Measurements from ENCODE around the gene PEA15.

Gene PEA15

DNA sequence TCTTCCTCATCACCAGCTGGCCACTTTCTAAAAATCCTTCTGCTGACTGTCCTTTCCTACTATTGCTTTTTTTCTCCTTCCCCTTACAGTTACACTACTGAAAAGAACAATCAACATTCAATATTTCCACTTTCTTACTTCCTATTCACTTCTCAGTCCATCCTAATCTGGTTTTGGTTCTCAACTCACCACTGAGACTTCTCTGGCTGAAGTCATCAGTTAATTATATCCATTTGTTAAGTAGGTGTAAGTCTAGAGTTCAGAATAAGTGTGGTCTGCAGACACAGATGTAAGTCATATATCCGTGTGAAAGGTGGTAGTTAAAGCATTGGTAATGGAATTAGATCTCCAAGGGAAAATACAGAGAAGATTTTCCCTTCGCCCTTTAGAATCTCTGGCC, 21.4 kb downstream of the PEA15 start:
- H3K9ac ChIP-seq (ENCODE audit: low read depth, low read length): no peak overlapping the region
- H3K27me3 ChIP-seq (ENCODE audit: insufficient read depth, low read length): no peaks in the 10 kb centered on the region
- WGBS: 96% methylated on average over 2 of the region's 2 CpGs
- no peaks in the 10 kb centered on the region for H3K4me1 ChIP-seq (ENCODE audit: insufficient read depth, low read length)
- no peak overlapping the region for H3K27ac ChIP-seq (ENCODE audit: low read depth, low read length)
- H3K9me3 ChIP-seq (ENCODE audit: insufficient read depth, low read depth, low read length): no peaks in the 10 kb centered on the region
- H3K36me3 ChIP-seq (ENCODE audit: insufficient read depth, low read length): peaks cover 99% of the 10 kb centered on the region
- H3K4me3 ChIP-seq (ENCODE audit: low read length): no peak overlapping the region

DNA sequence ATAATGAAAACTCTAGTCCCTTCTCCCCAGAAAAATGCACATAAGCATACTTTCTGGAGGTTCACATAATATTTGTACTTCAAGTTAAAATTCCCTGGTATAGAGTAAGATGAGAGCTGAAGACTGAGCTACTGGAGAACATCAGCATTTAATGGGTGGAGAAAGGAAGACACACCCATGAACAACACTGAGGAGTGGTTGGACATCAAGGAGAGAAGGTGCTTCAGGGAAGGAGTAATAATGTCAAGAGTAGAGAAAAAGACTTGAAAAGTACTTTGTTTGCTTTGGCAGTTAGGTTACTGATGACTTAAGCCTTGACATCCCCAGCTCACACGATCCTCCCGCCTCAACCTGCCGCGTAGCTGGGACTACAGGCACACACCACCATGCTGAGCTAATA, 21.9 kb downstream of the PEA15 start:
- H3K27ac ChIP-seq (ENCODE audit: low read depth, low read length): no peak overlapping the region
- H3K9me3 ChIP-seq (ENCODE audit: insufficient read depth, low read depth, low read length): no peaks in the 10 kb centered on the region
- H3K4me3 ChIP-seq (ENCODE audit: low read length): no peak overlapping the region
- WGBS: 97% methylated on average over 4 of the region's 4 CpGs
- H3K4me1 ChIP-seq (ENCODE audit: insufficient read depth, low read length): no peaks in the 10 kb centered on the region
- no peak overlapping the region for H3K9ac ChIP-seq (ENCODE audit: low read depth, low read length)
- H3K27me3 ChIP-seq (ENCODE audit: insufficient read depth, low read length): no peaks in the 10 kb centered on the region
- peaks cover 99% of the 10 kb centered on the region for H3K36me3 ChIP-seq (ENCODE audit: insufficient read depth, low read length)

DNA sequence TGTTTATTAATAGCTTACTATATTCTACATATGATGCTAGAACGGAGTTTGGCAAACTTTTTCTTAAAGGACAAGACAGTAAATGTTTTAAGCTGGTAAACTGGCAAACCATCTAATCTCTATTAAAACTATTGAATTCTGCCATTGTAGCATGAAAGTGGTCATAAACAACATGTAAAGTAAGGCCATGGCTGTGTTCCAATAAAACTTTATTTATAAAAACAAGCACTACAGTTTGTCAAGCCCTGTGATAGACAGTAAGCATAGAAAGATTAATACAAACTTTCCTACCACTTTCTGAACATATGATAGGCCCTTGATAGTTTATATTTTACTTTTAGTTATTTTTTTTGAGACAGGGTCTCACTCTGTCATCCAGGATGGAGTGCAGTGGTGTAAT, 22.4 kb downstream of the PEA15 start:
- Histone ChIP-seq H3K27me3 (ENCODE audit: insufficient read depth, low read length) (no peaks in the 10 kb centered on the region), H3K9ac (ENCODE audit: low read depth, low read length) (no peak overlapping the region), H3K36me3 (ENCODE audit: insufficient read depth, low read length) (peaks cover 99% of the 10 kb centered on the region), H3K27ac (ENCODE audit: low read depth, low read length) (no peak overlapping the region), H3K9me3 (ENCODE audit: insufficient read depth, low read depth, low read length) (no peaks in the 10 kb centered on the region), H3K4me3 (ENCODE audit: low read length) (no peak overlapping the region), H3K4me1 (ENCODE audit: insufficient read depth, low read length) (no peaks in the 10 kb centered on the region)
- 100% methylated on average over 1 of the region's 1 CpG for WGBS

DNA sequence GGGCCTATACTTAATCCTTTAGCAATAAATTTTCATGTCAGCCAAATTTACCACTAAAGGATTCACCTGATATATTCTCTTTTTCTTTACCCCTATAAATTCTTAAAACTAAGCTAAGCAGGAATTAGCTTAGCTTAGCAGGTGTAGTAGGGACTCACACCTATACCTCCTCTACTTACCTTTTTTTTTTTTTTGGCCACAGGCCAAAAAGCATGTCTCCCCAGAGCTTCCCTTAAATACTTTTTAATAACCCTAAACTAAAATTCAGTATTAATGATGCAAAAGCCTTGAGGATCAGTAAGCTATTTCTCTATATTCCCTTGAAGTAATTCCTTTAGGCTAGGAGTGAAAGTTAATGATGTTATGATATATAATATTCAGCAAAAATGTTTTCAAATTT, 23.2 kb downstream of the PEA15 start:
- Histone ChIP-seq H3K27me3 (ENCODE audit: insufficient read depth, low read length) (no peaks in the 10 kb centered on the region), H3K9ac (ENCODE audit: low read depth, low read length) (no peak overlapping the region), H3K27ac (ENCODE audit: low read depth, low read length) (no peak overlapping the region), H3K4me3 (ENCODE audit: low read length) (no peak overlapping the region), H3K36me3 (ENCODE audit: insufficient read depth, low read length) (peaks cover 99% of the 10 kb centered on the region), H3K9me3 (ENCODE audit: insufficient read depth, low read depth, low read length) (no peaks in the 10 kb centered on the region), H3K4me1 (ENCODE audit: insufficient read depth, low read length) (no peaks in the 10 kb centered on the region)

DNA sequence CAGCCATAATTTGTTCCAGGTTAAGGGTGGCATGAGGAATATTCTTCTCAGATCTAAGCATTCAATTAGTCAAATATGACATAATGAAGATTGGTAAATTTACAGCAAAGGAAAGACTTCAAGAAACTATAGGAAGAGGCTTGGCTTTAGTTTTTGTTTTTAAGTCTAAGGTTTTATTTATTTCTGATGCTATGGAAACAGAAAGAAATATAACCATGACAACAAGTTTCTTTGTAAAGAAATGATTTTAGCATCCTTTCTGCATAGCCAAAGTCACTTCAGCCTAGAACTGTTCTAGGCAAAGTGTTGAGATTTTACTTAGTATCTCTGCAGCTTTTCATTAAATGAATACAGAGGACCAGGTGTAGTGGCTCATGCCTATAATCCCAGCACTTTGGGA, 27.7 kb downstream of the PEA15 start:
- Histone ChIP-seq H3K9me3 (ENCODE audit: insufficient read depth, low read depth, low read length) (no peaks in the 10 kb centered on the region), H3K9ac (ENCODE audit: low read depth, low read length) (no peak overlapping the region), H3K4me3 (ENCODE audit: low read length) (no peak overlapping the region), H3K27me3 (ENCODE audit: insufficient read depth, low read length) (no peaks in the 10 kb centered on the region), H3K36me3 (ENCODE audit: insufficient read depth, low read length) (peaks cover 94% of the 10 kb centered on the region), H3K27ac (ENCODE audit: low read depth, low read length) (no peak overlapping the region), H3K4me1 (ENCODE audit: insufficient read depth, low read length) (no peaks in the 10 kb centered on the region)

DNA sequence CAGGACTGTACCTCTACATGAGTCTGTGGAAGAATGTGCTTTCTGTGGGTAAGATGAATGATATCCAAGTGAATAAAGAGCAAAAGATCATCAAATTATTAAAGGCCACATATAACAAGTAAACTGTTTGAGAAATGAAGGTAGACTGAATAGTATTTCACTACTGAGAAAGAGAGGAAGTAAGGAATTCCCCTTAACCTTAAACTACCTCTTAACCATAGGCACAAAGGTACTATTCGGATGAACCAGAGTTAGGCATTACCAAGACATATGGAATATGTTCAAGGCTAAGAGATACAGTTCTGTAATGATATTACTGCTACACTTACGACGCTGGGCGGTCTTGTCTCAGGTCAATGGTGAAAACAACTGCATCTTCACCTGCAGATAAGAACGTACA, 31.6 kb downstream of the PEA15 start:
- 96% methylated on average over 5 of the region's 5 CpGs for WGBS
- H3K27me3 ChIP-seq (ENCODE audit: insufficient read depth, low read length): no peaks in the 10 kb centered on the region
- H3K9me3 ChIP-seq (ENCODE audit: insufficient read depth, low read depth, low read length): no peaks in the 10 kb centered on the region
- peaks cover 94% of the 10 kb centered on the region for H3K36me3 ChIP-seq (ENCODE audit: insufficient read depth, low read length)
- no peak overlapping the region for H3K4me3 ChIP-seq (ENCODE audit: low read length)
- no peaks in the 10 kb centered on the region for H3K4me1 ChIP-seq (ENCODE audit: insufficient read depth, low read length)
- H3K9ac ChIP-seq (ENCODE audit: low read depth, low read length): no peak overlapping the region
- no peak overlapping the region for H3K27ac ChIP-seq (ENCODE audit: low read depth, low read length)

DNA sequence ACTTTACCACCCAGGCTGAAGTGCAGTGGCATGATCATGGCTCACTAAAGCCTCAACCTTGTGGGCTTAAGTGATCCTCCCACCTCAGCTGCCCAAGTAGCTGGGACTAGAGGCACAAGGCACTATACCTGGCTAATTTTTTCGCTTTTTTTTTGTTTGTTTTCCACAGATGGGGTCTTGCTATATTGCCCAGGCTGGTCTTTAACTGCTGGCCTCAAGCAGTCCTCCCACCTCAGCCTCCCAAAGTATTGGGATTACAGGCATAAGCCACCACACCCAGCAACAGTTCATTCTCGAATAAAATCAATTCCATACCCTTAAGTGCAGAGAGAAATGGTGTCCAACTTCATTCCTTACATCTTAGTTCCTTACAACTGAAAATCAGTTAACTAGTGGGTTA, 32.4 kb downstream of the PEA15 start:
- no peak overlapping the region for H3K9ac ChIP-seq (ENCODE audit: low read depth, low read length)
- H3K27ac ChIP-seq (ENCODE audit: low read depth, low read length): no peak overlapping the region
- WGBS: 95% methylated on average over 2 of the region's 2 CpGs
- H3K36me3 ChIP-seq (ENCODE audit: insufficient read depth, low read length): peaks cover 92% of the 10 kb centered on the region
- no peaks in the 10 kb centered on the region for H3K9me3 ChIP-seq (ENCODE audit: insufficient read depth, low read depth, low read length)
- no peaks in the 10 kb centered on the region for H3K4me1 ChIP-seq (ENCODE audit: insufficient read depth, low read length)
- H3K27me3 ChIP-seq (ENCODE audit: insufficient read depth, low read length): no peaks in the 10 kb centered on the region
- H3K4me3 ChIP-seq (ENCODE audit: low read length): no peak overlapping the region

DNA sequence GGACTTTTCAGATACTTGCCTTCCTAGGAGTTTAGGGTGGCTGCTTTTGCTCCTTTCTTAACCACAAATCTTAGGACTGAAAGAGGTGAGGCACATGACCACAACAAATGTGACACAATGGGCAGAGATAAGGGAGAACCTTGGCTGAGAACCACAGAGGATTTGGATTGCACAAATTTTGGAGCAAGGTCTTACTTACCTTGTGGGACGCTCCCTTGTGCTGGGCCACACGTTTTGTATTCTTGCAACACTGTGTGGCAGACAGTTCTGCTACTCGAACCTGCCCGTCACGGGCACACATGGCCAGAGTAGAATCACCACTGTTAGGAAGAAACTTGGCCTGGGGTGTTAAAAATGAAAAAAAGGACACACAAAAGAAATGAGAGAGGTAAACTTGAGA, 33.2 kb downstream of the PEA15 start:
- H3K9ac ChIP-seq (ENCODE audit: low read depth, low read length): no peak overlapping the region
- peaks cover 92% of the 10 kb centered on the region for H3K36me3 ChIP-seq (ENCODE audit: insufficient read depth, low read length)
- no peaks in the 10 kb centered on the region for H3K27me3 ChIP-seq (ENCODE audit: insufficient read depth, low read length)
- no peak overlapping the region for H3K27ac ChIP-seq (ENCODE audit: low read depth, low read length)
- no peaks in the 10 kb centered on the region for H3K4me1 ChIP-seq (ENCODE audit: insufficient read depth, low read length)
- no peaks in the 10 kb centered on the region for H3K9me3 ChIP-seq (ENCODE audit: insufficient read depth, low read depth, low read length)
- no peak overlapping the region for H3K4me3 ChIP-seq (ENCODE audit: low read length)
- WGBS: 92% methylated on average over 5 of the region's 5 CpGs

DNA sequence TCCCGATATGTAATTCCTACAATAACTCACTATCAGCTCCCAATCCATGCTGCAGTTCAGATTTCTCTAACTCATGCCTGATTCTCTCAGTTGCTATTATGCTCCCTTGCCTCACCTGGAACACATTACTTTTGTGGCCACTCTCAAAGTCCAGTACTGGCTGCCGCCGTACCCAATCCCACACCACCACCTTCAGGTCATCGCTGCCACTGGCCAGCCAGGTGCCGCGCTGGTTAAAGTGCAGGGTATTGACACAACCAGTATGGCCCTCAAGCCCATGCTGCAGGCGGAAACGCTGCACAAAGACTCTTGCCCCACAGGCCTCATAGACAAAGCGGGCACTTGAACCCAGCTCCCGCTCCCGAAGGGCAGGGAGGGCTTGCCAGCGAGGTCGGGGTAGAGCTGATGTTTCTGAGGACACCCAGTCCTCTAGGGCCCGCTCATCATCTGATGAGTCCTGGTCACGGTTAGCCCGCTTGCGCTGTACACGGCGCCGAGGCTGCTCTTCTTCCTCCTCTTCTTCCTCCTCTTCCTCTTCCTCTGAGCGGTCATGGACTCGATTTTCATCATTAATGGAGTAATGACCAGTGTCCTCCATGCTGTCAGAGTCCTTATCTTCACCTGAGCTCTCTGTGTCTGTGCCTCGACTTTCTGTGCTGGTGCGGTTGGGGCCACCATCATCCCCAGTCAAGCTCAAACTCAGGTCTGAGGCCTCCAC, 34.6 kb downstream of the PEA15 start:
- no peak overlapping the region for H3K4me3 ChIP-seq (ENCODE audit: low read length)
- H3K27me3 ChIP-seq (ENCODE audit: insufficient read depth, low read length): no peaks in the 10 kb centered on the region
- no peak overlapping the region for H3K27ac ChIP-seq (ENCODE audit: low read depth, low read length)
- no peaks in the 10 kb centered on the region for H3K9me3 ChIP-seq (ENCODE audit: insufficient read depth, low read depth, low read length)
- WGBS: 98% methylated on average over 24 of the region's 24 CpGs
- H3K4me1 ChIP-seq (ENCODE audit: insufficient read depth, low read length): no peaks in the 10 kb centered on the region
- H3K9ac ChIP-seq (ENCODE audit: low read depth, low read length): no peak overlapping the region
- peaks cover 93% of the 10 kb centered on the region for H3K36me3 ChIP-seq (ENCODE audit: insufficient read depth, low read length)

DNA sequence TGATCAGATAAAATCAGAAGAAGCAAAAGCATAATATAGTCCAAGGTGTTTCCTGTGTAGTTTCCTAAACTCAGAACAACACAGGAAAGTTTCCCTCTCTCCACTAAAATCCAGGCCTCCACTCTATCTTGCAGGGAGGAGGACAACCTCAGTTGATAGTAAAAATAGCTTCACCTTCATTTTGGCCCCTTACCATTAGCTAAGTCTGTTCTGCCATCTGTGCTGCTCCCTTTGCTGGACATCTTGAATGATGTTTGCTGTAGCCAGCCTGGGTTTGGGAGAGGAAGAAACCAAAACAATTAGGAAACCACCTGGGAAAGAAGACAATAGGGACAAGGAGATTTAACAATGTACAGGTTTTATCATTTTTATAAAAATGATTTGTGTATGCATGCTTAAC, 38.6 kb downstream of the PEA15 start:
- no peak overlapping the region for H3K9ac ChIP-seq (ENCODE audit: low read depth, low read length)
- H3K27ac ChIP-seq (ENCODE audit: low read depth, low read length): no peak overlapping the region
- H3K36me3 ChIP-seq (ENCODE audit: insufficient read depth, low read length): peaks cover 52% of the 10 kb centered on the region
- no peaks in the 10 kb centered on the region for H3K9me3 ChIP-seq (ENCODE audit: insufficient read depth, low read depth, low read length)
- H3K27me3 ChIP-seq (ENCODE audit: insufficient read depth, low read length): no peaks in the 10 kb centered on the region
- H3K4me1 ChIP-seq (ENCODE audit: insufficient read depth, low read length): no peaks in the 10 kb centered on the region
- H3K4me3 ChIP-seq (ENCODE audit: low read length): no peak overlapping the region

DNA sequence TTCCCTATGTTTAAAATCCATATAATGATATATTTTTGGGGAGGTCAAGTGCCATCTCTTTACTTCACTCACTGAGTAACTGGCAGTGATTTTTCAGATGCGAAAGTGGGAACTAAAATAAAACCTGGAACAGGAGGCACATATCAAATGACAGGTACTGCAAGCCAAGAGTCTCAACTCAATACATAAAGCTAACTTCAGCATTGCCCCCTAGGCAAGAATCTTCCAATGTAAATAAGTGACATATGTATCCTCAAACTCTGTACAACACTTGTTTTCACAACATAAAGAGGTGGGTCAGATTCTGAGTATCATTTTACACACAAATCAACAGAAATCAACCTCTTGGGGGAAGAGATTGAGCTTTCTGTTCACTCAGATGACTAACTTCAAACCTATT, 39.0 kb downstream of the PEA15 start:
- peaks cover 48% of the 10 kb centered on the region for H3K36me3 ChIP-seq (ENCODE audit: insufficient read depth, low read length)
- H3K4me3 ChIP-seq (ENCODE audit: low read length): no peak overlapping the region
- H3K9me3 ChIP-seq (ENCODE audit: insufficient read depth, low read depth, low read length): no peaks in the 10 kb centered on the region
- no peak overlapping the region for H3K9ac ChIP-seq (ENCODE audit: low read depth, low read length)
- H3K27me3 ChIP-seq (ENCODE audit: insufficient read depth, low read length): no peaks in the 10 kb centered on the region
- H3K4me1 ChIP-seq (ENCODE audit: insufficient read depth, low read length): no peaks in the 10 kb centered on the region
- WGBS: 100% methylated on average over 1 of the region's 1 CpG
- H3K27ac ChIP-seq (ENCODE audit: low read depth, low read length): no peak overlapping the region

DNA sequence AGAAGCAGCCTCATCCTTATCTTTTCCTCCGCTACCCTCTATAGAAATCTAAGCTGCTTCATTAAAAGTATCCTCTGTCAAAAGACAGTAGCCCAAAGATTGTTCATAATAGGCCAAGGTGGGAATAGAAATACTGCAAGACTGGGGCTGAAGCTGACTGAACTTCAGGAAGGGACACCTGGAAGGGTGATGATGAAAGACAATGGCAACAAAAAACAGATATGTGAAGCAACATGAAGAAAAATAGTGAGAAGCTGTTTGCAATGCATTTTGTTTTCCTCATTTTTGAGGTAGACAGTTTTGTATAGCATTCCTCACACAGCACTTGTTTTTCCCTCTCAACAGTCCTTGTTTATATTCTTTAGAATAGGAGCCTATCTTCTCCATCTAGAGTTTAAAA, 40.2 kb downstream of the PEA15 start:
- Histone ChIP-seq H3K9ac (ENCODE audit: low read depth, low read length) (no peak overlapping the region), H3K27ac (ENCODE audit: low read depth, low read length) (no peak overlapping the region), H3K4me1 (ENCODE audit: insufficient read depth, low read length) (no peaks in the 10 kb centered on the region), H3K27me3 (ENCODE audit: insufficient read depth, low read length) (no peaks in the 10 kb centered on the region), H3K36me3 (ENCODE audit: insufficient read depth, low read length) (peaks cover 37% of the 10 kb centered on the region), H3K4me3 (ENCODE audit: low read length) (no peak overlapping the region), H3K9me3 (ENCODE audit: insufficient read depth, low read depth, low read length) (no peaks in the 10 kb centered on the region)
- WGBS: 96% methylated on average over 1 of the region's 1 CpG
